GM23248 (cell line): ENCODE data around the gene ABHD17A. TPM values are rescaled to one million over a fixed set of nuclear protein-coding genes. Genes with fewer than 3 reads are reported as not detected.
"Not testable (repeated sequence)": the region's sequence is repeated elsewhere in the genome, so short reads cannot be mapped to it uniquely, and the experiment has no call there.

ENCODE experiments used
- DNase-seq: peaks from one replicate; pipeline ENCODE4 v3.0.0-alpha.2; 2015
- H2AFZ ChIP-seq: fragments of 200-600 bp; sonication (generic); 2 replicates; pipeline ENCODE4 v1.6.1; 2016; ENCODE audit warnings: antibody characterized with exemption
- H3F3A ChIP-seq: fragments of 200-600 bp; sonication (generic); 2 replicates; pipeline ENCODE4 v1.6.1; 2016; ENCODE audit warnings: mild to moderate bottlenecking, antibody characterized with exemption, mixed run types; ENCODE audit not compliant: insufficient read depth
- H3K27ac ChIP-seq: fragments of 200-600 bp; sonication (generic); 2 replicates; pipeline ENCODE4 v1.5.1; 2016; ENCODE audit warnings: mild to moderate bottlenecking
- H3K27me3 ChIP-seq: fragments of 200-600 bp; sonication (generic); replicated peaks from 2 replicates; pipeline ENCODE4 v1.6.1; 2016; ENCODE audit warnings: mild to moderate bottlenecking; ENCODE audit not compliant: insufficient read depth
- H3K36me3 ChIP-seq: fragments of 200-600 bp; sonication (generic); 2 replicates; pipeline ENCODE4 v1.6.1; 2016; ENCODE audit warnings: low read depth, mild to moderate bottlenecking
- H3K4me1 ChIP-seq: fragments of 200-600 bp; sonication (generic); 2 replicates; pipeline ENCODE4 v1.6.1; 2016; ENCODE audit warnings: mild to moderate bottlenecking; ENCODE audit not compliant: insufficient read depth
- H3K4me2 ChIP-seq: fragments of 200-600 bp; sonication (generic); one replicate; pipeline ENCODE4 v1.6.1; 2016; ENCODE audit warnings: mild to moderate bottlenecking; ENCODE audit not compliant: unreplicated experiment
- H3K4me3 ChIP-seq: fragments of 200-600 bp; sonication (generic); 2 replicates; pipeline ENCODE4 v1.5.1; 2016; ENCODE audit warnings: mild to moderate bottlenecking
- H3K79me2 ChIP-seq: fragments of 200-600 bp; sonication (generic); 2 replicates; pipeline ENCODE4 v1.6.1; 2016; ENCODE audit warnings: mild to moderate bottlenecking; ENCODE audit not compliant: insufficient read depth
- H3K9ac ChIP-seq: fragments of 200-600 bp; sonication (generic); 2 replicates; pipeline ENCODE4 v1.6.1; 2016; ENCODE audit warnings: mild to moderate bottlenecking
- H3K9me2 ChIP-seq: fragments of 200-600 bp; sonication (generic); 2 replicates; pipeline ENCODE4 v1.6.1; 2016; ENCODE audit warnings: mixed run types, mild to moderate bottlenecking, moderate library complexity; ENCODE audit not compliant: insufficient read depth
- H3K9me3 ChIP-seq: fragments of 200-600 bp; sonication (generic); one replicate; pipeline ENCODE4 v1.6.1; 2017; ENCODE audit warnings: low read depth
- H4K20me1 ChIP-seq: fragments of 200-600 bp; sonication (generic); 2 replicates; pipeline ENCODE4 v1.6.0; 2016; ENCODE audit not compliant: insufficient read depth
- EZH2 ChIP-seq: fragments of 200-600 bp; sonication (generic); IDR thresholded peaks from 2 replicates; pipeline ENCODE4 v1.6.1; 2018; ENCODE audit warnings: antibody characterized with exemption, mild to moderate bottlenecking; ENCODE audit not compliant: insufficient read depth, poor library complexity, severe bottlenecking
- EZH2phosphoT487 ChIP-seq: fragments of 200-600 bp; sonication (generic); IDR thresholded peaks from 2 replicates; pipeline ENCODE4 v1.6.1; 2018; ENCODE audit warnings: antibody characterized with exemption, moderate library complexity, mild to moderate bottlenecking, low read depth; ENCODE audit not compliant: insufficient read depth
- WGBS, 2 experiments: methylation state at CpG; one replicate each; pipeline ENCODE4 v1.1.6; 2015 to 2017; ENCODE audit warnings: low lambda C conversion rate in 2 of 2, low coverage in 1 of 2; ENCODE audit errors: missing lambda C conversion rate in 2 of 2; 5-methylcytosine and 5-hydroxymethylcytosine counted together
- in situ Hi-C: fragments of 300-500 bp; cut with MboI; formaldehyde crosslinking; loops from 2 replicates; pipeline ENCODE4 v1.15.0; 2020
- polyA plus RNA-seq: library from polyadenylated mRNA; unstranded; fragments of >200 nt; fragmentation: Nextera tagmentation; extraction: Ambion mirVana; gene quantifications from 2 replicates; pipeline ENCODE4 v1.2.1, GENCODE V29; 2016
- total RNA-seq: library from RNA; depleted of rRNA; stranded (reverse); fragments of >200 nt; shearing (Covaris generic); gene quantifications from 2 replicates; pipeline ENCODE4 v1.2.3, GENCODE V29; 2014

Gene ABHD17A
- total and polyA plus RNA-seq, 2 experiments from 2014 or later, result 37.6 to 157 TPM

- H3K36me3 ChIP-seq, result no peaks in the 10 kb centered on the region
- H3K79me2 ChIP-seq, result peaks cover 53% of the 10 kb centered on the region
- peaks cover 17% of the 10 kb centered on the region for H3K4me1 ChIP-seq
- H3K27ac ChIP-seq, result peak overlapping the region; percentile 68
- peak overlapping the region; percentile 94 for H3K4me2 ChIP-seq
- H3K9ac ChIP-seq, result peak overlapping the region; percentile 86
- peak; percentile 53 for DNase-seq
- H2AFZ ChIP-seq, result 0 out of 2 replicates have a peak overlapping the region, but pooled peaks have one; percentile 29
- 1 to 2% methylated on average over 11 of the region's 11 CpGs for WGBS, 2 experiments
- in situ Hi-C loops, result no loop called here
- peak overlapping the region; percentile 95 for H3K4me3 ChIP-seq
- H3F3A ChIP-seq, result no peaks in the 10 kb centered on the region
- no peaks in the 10 kb centered on the region for H3K9me3 ChIP-seq
- no peaks in the 10 kb centered on the region for H3K27me3 ChIP-seq
- TF ChIP-seq EZH2phosphoT487 (no peak), EZH2 (no peak)
- H3K9me2 ChIP-seq, result no peaks in the 10 kb centered on the region
- H4K20me1 ChIP-seq, result 0 out of 2 replicates have a peak, but pooled peaks cover 4% of the 10 kb centered on the region
Measured at GRCh38 chr19:1884291-1884718, 991 bp downstream of the ABHD17A start.

- H3K9me3 ChIP-seq, result no peaks in the 10 kb centered on the region
- no peak for TF ChIP-seq EZH2phosphoT487
- no peak for TF ChIP-seq EZH2
- H3K27me3 ChIP-seq, result no peaks in the 10 kb centered on the region
- H3K9ac ChIP-seq, result peak overlapping the region; percentile 86
- no peaks in the 10 kb centered on the region for H3K9me2 ChIP-seq
- no peaks in the 10 kb centered on the region for H3F3A ChIP-seq
- H3K36me3 ChIP-seq, result no peaks in the 10 kb centered on the region
- WGBS, 2 experiments, result 8 to 14% methylated on average over 8 of the region's 8 CpGs
- H3K4me3 ChIP-seq, result peak overlapping the region; percentile 95
- H3K79me2 ChIP-seq, result peaks cover 53% of the 10 kb centered on the region
- DNase-seq, result no peak
- 0 out of 2 replicates have a peak, but pooled peaks cover 4% of the 10 kb centered on the region for H4K20me1 ChIP-seq
- peak overlapping the region; percentile 94 for H3K4me2 ChIP-seq
- peaks cover 17% of the 10 kb centered on the region for H3K4me1 ChIP-seq
- in situ Hi-C loops, result no loop called here
- H3K27ac ChIP-seq, result peak overlapping the region; percentile 68
- H2AFZ ChIP-seq, result no peak overlapping the region
Measured at GRCh38 chr19:1883784-1884183, 1.5 kb downstream of the ABHD17A start.

GRCh38 chr19:1882786-1883692, 2.3 kb downstream of the ABHD17A start:
- Histone ChIP-seq H3K4me3 (peak overlapping the region; percentile 95), H3K27me3 (no peaks in the 10 kb centered on the region), H3F3A (no peaks in the 10 kb centered on the region), H3K27ac (no peak overlapping the region), H3K9me2 (no peaks in the 10 kb centered on the region), H3K9ac (peak overlapping the region; percentile 86), H3K79me2 (peaks cover 53% of the 10 kb centered on the region), H2AFZ (no peak overlapping the region), H3K4me1 (peaks cover 17% of the 10 kb centered on the region), H4K20me1 (0 out of 2 replicates have a peak, but pooled peaks cover 4% of the 10 kb centered on the region), H3K9me3 (no peaks in the 10 kb centered on the region), H3K4me2 (peak overlapping the region; percentile 94), H3K36me3 (no peaks in the 10 kb centered on the region)
- no peak for DNase-seq
- 74 to 78% methylated on average over 25 of the region's 25 CpGs for WGBS, 2 experiments
- no peak for TF ChIP-seq EZH2
- TF ChIP-seq EZH2phosphoT487, result no peak
- in situ Hi-C loops, result no loop called here

GRCh38 chr19:1882089-1882785, 3.1 kb downstream of the ABHD17A start:
- TF ChIP-seq EZH2 (no peak), EZH2phosphoT487 (no peak)
- WGBS, 2 experiments, result 71 to 74% methylated on average over 28 to 31 of the region's 31 CpGs

GRCh38 chr19:1881393-1882088, 3.8 kb downstream of the ABHD17A start:
- Histone ChIP-seq H3K79me2 (peaks cover 53% of the 10 kb centered on the region), H3K4me1 (peaks cover 19% of the 10 kb centered on the region)
- H3F3A ChIP-seq, H4K20me1 ChIP-seq, H3K36me3 ChIP-seq, H3K4me2 ChIP-seq, H2AFZ ChIP-seq, H3K27ac ChIP-seq, DNase-seq, H3K27me3 ChIP-seq, H3K9me3 ChIP-seq, H3K9ac ChIP-seq, in situ Hi-C loops, H3K4me3 ChIP-seq, H3K9me2 ChIP-seq: not testable (repeated sequence)
- 76 to 92% methylated on average over 11 to 26 of the region's 44 CpGs for WGBS, 2 experiments

More at GRCh38 chr19:1882089-1882785, 3.1 kb downstream of the ABHD17A start:
- H3K9ac ChIP-seq, result no peak overlapping the region
- 0 out of 2 replicates have a peak, but pooled peaks cover 4% of the 10 kb centered on the region for H4K20me1 ChIP-seq
- H3K27me3 ChIP-seq, result no peaks in the 10 kb centered on the region
- no peaks in the 10 kb centered on the region for H3F3A ChIP-seq
- H3K79me2 ChIP-seq, result peaks cover 53% of the 10 kb centered on the region
- H2AFZ ChIP-seq, result no peak overlapping the region
- no peaks in the 10 kb centered on the region for H3K36me3 ChIP-seq
- no peak overlapping the region for H3K27ac ChIP-seq
- H3K4me3 ChIP-seq, result no peak overlapping the region
- no peaks in the 10 kb centered on the region for H3K9me2 ChIP-seq
- H3K9me3 ChIP-seq, result no peaks in the 10 kb centered on the region
- in situ Hi-C loops, result no loop called here
- H3K4me2 ChIP-seq, result peak overlapping the region; percentile 18
- peaks cover 17% of the 10 kb centered on the region for H3K4me1 ChIP-seq
- no peak for DNase-seq
